IPS-15b (cell line): ENCODE measurements around the gene RUFY4.

Experiments
- H3K27me3 ChIP-seq: one replicate; pipeline ENCODE4 v1.6.1; 2013; ENCODE audit warnings: low read length; ENCODE audit not compliant: control insufficient read depth, insufficient read depth
- H3K36me3 ChIP-seq: one replicate; pipeline ENCODE4 v1.6.1; 2013; ENCODE audit warnings: low read length; ENCODE audit not compliant: control insufficient read depth, insufficient read depth
- H3K4me1 ChIP-seq: one replicate; pipeline ENCODE4 v1.6.1; 2013; ENCODE audit warnings: mild to moderate bottlenecking, low read length; ENCODE audit not compliant: control insufficient read depth, insufficient read depth
- H3K4me3 ChIP-seq: one replicate; pipeline ENCODE4 v1.5.1; 2013; ENCODE audit warnings: low read depth, low read length
- H3K9ac ChIP-seq: one replicate; pipeline ENCODE4 v1.6.1; 2013; ENCODE audit warnings: low read depth, mild to moderate bottlenecking, low read length
- H3K9me3 ChIP-seq: one replicate; pipeline ENCODE4 v1.6.1; 2013; ENCODE audit warnings: mild to moderate bottlenecking, low read length; ENCODE audit not compliant: control insufficient read depth, insufficient read depth

The RUFY4 gene

DNA sequence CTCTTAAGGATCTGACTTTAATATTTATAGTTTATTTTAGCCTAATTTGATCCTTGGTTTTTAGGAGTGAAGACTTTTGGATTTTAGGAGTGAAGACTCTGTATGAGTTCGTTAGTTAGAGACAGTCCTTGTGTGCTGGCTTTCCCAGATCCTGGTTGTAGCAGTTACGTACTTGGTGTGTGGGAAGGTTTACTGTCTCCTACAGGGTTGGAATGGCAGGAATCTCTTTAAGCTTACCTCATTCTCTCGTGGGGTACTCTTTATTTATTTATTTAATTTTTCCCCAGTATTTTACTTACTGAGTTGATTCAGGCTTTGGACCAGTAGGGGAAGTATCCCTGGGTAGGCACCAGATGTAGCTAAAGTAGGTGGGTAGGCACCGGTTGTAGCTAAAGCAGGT, 54.9 kb downstream of the RUFY4 start:
- Histone ChIP-seq H3K9me3 (no peaks in the 10 kb centered on the region), H3K4me1 (no peaks in the 10 kb centered on the region), H3K9ac (no peak overlapping the region), H3K27me3 (no peaks in the 10 kb centered on the region), H3K36me3 (no peaks in the 10 kb centered on the region), H3K4me3 (no peak overlapping the region)

DNA sequence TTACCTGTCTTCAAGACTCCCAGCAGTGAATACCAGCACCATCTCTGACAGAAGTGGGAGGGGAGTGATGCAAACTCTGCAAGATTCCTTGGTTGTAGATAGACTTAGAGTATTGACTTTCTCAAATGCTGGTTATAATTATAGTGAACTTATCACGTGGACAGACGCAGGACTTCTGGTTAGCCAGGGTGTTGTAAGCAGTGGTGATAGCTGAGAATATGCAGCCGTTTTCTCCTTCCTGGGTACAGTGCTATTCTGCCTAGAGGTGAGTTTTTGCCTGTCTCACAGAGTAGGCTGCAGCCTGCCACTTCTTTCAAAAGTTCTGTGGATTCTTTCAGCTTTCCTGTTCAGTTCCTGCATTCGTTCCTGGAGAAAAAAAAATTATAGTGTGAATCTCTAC, 56.0 kb downstream of the RUFY4 start:
- H3K9me3 ChIP-seq = no peaks in the 10 kb centered on the region
- no peak overlapping the region for H3K9ac ChIP-seq
- no peaks in the 10 kb centered on the region for H3K27me3 ChIP-seq
- no peaks in the 10 kb centered on the region for H3K36me3 ChIP-seq
- H3K4me3 ChIP-seq = no peak overlapping the region
- H3K4me1 ChIP-seq = no peaks in the 10 kb centered on the region

DNA sequence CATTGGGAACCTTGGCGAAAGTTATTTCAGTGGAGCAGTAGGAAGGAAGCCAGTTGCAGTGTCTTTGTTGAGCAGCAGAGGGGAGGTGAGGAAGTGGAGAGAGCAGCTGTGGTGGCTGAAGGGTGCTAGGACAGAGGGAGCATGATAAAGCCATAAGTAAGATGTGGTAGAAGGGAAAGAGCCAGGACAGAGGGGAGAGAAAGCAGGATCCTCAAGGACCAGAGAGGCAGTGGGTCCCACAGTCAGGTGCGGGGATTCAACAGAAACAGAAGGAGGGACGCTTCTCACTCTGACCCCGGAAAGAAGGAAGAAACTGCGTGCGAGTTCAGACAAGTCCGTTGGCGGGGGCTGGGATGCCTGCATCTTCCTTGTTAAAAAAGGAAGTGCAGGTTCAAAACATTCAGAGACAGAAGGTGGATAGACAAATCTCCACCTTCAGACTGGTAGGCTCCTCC, 56.6 kb downstream of the RUFY4 start, which contains the start of gene CXCR2:
Gene CXCR2 (plus strand): TSS at position 403 of the 455 bp plus-strand sequence. CDS start 8,774 bp downstream, outside the sequence.
- H3K9me3 ChIP-seq = no peaks in the 10 kb centered on the region
- H3K36me3 ChIP-seq = no peaks in the 10 kb centered on the region
- H3K4me1 ChIP-seq = no peaks in the 10 kb centered on the region
- no peak within 1 kb of the TSS for H3K9ac ChIP-seq
- H3K27me3 ChIP-seq = no peaks in the 10 kb centered on the region
- no peak within 1 kb of the TSS for H3K4me3 ChIP-seq

DNA sequence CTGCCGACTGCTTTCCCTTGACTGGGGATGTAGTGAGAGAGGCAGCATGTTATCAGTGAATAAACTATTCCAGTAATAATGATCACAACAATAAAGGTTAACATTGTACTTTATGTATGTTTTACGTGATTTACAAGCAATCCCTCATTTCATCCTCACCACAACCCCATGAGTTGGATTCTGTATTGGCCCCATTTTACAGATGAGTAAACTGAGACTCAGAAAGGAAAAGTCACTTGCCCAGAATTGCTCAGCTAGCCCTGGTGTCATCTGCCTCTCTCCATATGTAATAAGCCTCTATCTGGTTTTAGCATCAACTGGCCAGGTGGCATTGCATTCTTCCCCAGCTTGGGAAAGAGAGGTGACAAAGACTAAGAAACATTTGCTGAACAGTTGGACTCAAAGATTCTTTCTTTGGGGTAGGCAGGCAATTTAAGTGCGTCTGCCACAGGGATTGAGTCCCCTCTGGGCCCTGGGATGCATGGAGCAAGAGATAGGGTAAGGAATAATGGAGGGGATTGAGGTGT, 58.9 kb downstream of the RUFY4 start:
- H3K4me1 ChIP-seq = no peaks in the 10 kb centered on the region
- no peaks in the 10 kb centered on the region for H3K36me3 ChIP-seq
- H3K9me3 ChIP-seq = no peaks in the 10 kb centered on the region
- no peaks in the 10 kb centered on the region for H3K27me3 ChIP-seq
- no peak overlapping the region for H3K4me3 ChIP-seq
- no peak overlapping the region for H3K9ac ChIP-seq

DNA sequence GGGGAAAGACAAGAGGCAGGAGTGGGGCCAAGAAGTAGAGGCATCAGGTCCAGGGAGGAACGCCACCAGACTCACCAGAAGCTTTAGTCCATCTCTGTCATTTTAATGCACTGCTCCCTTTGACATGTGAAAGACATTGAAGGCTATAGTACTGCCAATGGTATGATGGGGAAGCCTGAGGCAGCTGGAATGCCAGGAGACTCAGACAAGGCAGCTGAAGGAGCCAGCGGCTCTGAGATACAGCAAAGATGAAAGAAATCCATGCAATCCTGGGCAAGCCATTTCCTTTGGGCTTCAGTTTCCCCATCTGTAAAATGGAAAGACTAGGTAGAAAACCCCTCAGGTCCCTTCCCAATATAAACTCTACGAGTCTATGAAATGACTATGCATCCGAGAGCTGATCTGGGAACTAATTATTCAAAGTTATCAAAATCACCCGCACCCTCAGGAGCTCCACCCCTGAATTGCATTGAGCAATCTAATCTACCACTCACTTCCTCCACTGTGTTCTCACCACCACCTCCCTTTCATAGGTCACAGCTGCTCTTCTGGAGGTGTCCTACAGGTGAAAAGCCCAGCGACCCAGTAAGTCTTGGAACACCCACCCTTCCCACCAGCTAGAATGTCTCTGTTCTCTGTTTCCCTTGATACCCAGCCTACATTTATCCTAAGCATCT, 59.9 kb downstream of the RUFY4 start:
- no peak overlapping the region for H3K4me3 ChIP-seq
- H3K36me3 ChIP-seq = no peaks in the 10 kb centered on the region
- H3K27me3 ChIP-seq = no peaks in the 10 kb centered on the region
- H3K4me1 ChIP-seq = no peaks in the 10 kb centered on the region
- no peaks in the 10 kb centered on the region for H3K9me3 ChIP-seq
- no peak overlapping the region for H3K9ac ChIP-seq

DNA sequence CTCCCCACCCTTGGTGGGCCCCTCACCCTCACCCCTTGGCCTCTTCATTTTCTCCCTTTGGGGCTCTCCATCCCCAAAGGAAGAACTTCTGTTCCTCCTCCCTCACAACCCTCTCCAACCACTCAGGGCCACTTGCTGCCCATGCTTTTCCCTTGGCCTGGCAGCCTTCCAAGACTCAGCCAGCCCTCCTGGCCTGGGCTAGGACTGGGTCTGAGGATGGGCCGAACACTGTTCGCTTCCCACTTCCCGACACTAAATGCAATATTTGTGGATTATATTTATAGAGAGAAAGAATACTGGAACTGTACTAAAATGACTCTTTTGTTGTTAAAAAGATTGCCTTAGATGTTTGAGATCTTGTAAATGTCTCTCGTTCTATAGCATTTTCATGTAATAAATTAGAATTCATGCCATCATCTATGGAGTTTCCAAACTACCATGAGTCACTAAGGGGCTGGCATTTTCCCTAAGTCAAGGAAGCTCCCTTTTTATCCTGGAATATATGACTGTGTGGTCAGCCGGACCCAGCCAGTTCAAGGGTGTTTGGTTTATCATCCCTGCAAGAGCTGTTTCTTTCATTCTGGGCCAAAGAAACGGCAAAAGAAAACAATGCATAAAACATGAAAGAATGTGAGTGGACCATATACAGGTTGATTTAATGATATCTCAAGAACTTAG, 60.5 kb downstream of the RUFY4 start:
- Histone ChIP-seq H3K9me3 (no peaks in the 10 kb centered on the region), H3K27me3 (no peaks in the 10 kb centered on the region), H3K9ac (no peak overlapping the region), H3K4me1 (no peaks in the 10 kb centered on the region), H3K36me3 (no peaks in the 10 kb centered on the region), H3K4me3 (no peak overlapping the region)

DNA sequence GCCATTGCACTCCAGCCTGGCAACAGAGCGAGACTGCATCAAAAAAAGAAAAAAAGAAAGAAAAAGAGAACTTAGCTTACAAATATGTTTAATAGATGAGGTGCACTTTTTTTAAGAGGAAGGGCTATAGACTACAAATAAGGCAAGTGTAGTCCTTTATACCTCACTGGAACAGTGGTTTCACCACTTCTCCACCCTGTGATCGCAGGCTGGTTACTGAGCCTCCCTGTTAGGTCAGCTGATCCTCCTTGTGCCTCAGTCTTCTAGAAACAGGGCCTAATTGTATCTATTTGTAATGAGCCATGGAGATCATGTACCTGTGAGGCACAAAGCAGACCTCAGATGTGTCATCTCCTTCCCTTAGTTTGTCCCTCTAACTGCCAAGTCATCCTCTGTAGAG, 61.3 kb downstream of the RUFY4 start:
- Histone ChIP-seq H3K36me3 (no peaks in the 10 kb centered on the region), H3K9ac (no peak overlapping the region), H3K4me3 (no peak overlapping the region), H3K4me1 (no peaks in the 10 kb centered on the region), H3K27me3 (no peaks in the 10 kb centered on the region), H3K9me3 (no peaks in the 10 kb centered on the region)

DNA sequence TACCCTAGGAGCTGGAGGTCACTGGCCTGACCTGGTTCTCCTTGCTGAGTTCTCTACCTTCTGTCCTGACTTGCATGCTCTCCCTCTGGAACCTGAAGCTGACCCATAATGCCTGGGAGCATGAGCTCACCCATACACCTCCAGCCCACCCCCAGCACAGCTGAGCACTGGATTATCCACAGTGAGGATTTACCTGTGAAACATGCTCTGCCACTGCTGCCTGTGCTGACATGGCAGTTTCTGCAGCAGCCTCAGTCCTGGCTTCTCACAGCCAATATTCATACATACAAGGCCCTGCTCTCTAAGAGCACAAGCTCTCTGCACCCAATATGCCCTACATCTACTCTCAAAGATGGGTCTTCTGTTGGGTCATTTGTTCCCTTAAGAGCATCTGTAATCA, 61.8 kb downstream of the RUFY4 start:
- Histone ChIP-seq H3K27me3 (no peaks in the 10 kb centered on the region), H3K9me3 (no peaks in the 10 kb centered on the region), H3K4me3 (no peak overlapping the region), H3K36me3 (no peaks in the 10 kb centered on the region), H3K9ac (no peak overlapping the region), H3K4me1 (no peaks in the 10 kb centered on the region)

DNA sequence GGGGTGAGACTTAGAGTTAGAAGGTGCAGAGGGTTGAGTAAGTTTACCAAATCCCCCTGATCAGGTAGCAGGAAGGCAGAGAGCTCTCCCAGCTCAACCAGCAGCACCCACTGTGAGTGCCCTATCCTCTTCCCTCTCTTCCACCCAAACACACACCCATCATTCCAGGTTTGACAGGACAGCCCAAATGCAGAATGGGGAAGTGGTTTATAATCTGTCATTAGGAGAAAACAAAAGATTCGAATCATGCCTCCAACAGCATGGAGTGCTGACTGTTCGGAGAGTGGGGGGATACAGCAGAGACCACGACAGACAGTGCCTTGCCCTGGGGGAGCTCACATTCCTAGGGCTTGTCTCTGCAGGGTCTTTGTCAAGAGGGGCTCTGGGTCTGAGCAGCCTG, 68.5 kb downstream of the RUFY4 start:
- H3K4me1 ChIP-seq = no peaks in the 10 kb centered on the region
- H3K9ac ChIP-seq = no peak overlapping the region
- no peaks in the 10 kb centered on the region for H3K9me3 ChIP-seq
- no peaks in the 10 kb centered on the region for H3K36me3 ChIP-seq
- H3K4me3 ChIP-seq = no peak overlapping the region
- peaks cover 2% of the 10 kb centered on the region for H3K27me3 ChIP-seq

DNA sequence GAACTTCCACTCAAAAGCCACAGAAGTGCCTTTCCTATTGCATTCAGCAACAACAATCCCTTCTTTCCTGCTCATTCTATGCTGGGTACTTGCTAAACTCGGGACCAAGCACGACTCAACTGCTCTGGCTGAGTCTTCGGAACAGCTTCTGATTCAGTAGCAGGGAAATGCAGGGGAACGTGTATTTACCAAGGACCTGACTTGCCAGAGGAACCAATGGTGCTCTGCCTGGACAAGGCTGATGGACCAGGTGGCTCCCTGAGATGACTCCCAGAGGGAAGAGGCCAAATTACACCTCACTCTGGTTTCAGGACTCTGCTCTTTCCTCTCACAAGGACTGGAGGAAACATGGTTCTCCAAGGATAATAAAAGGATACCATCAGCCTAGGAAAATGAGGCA, 69.0 kb downstream of the RUFY4 start:
- H3K36me3 ChIP-seq = no peaks in the 10 kb centered on the region
- no peak overlapping the region for H3K9ac ChIP-seq
- H3K27me3 ChIP-seq = peaks cover 2% of the 10 kb centered on the region
- no peaks in the 10 kb centered on the region for H3K4me1 ChIP-seq
- no peak overlapping the region for H3K4me3 ChIP-seq
- H3K9me3 ChIP-seq = no peaks in the 10 kb centered on the region
